Right renal pelvis (tissue), 4 donors: ENCODE results near the gene GALNT7. TPM values are rescaled to one million over a fixed set of nuclear protein-coding genes. Genes with fewer than 3 reads are reported as not detected.

ENCODE experiments used
- DNase-seq, 4 donors: peaks; one replicate each; pipeline ENCODE4 v3.0.0-alpha.2; 2013; ENCODE audit warnings: low read depth in 4 of 4, low spot score in 3 of 4, missing footprints in 1 of 4
- polyA plus RNA-seq, 4 donors: library from polyadenylated mRNA; unstranded; fragments of 120-200 nt; gene quantifications; one replicate each; pipeline ENCODE4 v1.2.1, GENCODE V29; 2013; ENCODE audit not compliant: insufficient read length in 4 of 4

GALNT7 gene
- polyA plus RNA-seq, 4 donors: 35.8 to 40.7 (median 37.2) TPM

- peak; percentile 35 to 48 (median 44) for DNase-seq
Observed at GRCh38 chr4:173257732-173258717, 89.4 kb downstream of the GALNT7 start.

GRCh38 chr4:173258866-173259265, 90.3 kb downstream of the GALNT7 start:
- DNase-seq: no peak

GRCh38 chr4:173259310-173259709, 90.7 kb downstream of the GALNT7 start:
- no peak for DNase-seq

GRCh38 chr4:173261052-173261451, 92.4 kb downstream of the GALNT7 start:
- DNase-seq: no peak

GRCh38 chr4:173262375-173262774, 93.8 kb downstream of the GALNT7 start:
- no peak for DNase-seq

GRCh38 chr4:173264245-173264644, 95.6 kb downstream of the GALNT7 start:
- no peak for DNase-seq

- peak in 1 of 4 donors; percentile 29 for DNase-seq
Observed at GRCh38 chr4:173264684-173265185, 96.1 kb downstream of the GALNT7 start.

GRCh38 chr4:173265751-173266150, 97.1 kb downstream of the GALNT7 start:
- DNase-seq: no peak

GRCh38 chr4:173267711-173268110, 99.1 kb downstream of the GALNT7 start:
- DNase-seq: no peak

GRCh38 chr4:173269280-173269679, 100.7 kb downstream of the GALNT7 start:
- no peak for DNase-seq

GRCh38 chr4:173270312-173271027, 101.9 kb downstream of the GALNT7 start:
- no peak for DNase-seq

GRCh38 chr4:173272314-173272713, 103.7 kb downstream of the GALNT7 start:
- DNase-seq: no peak

- no peak for DNase-seq
Observed at GRCh38 chr4:173272996-173273395, 104.4 kb downstream of the GALNT7 start.

- no peak for DNase-seq
Observed at GRCh38 chr4:173273941-173274340, 105.3 kb downstream of the GALNT7 start.

- no peak for DNase-seq
Observed at GRCh38 chr4:173274744-173275143, 106.1 kb downstream of the GALNT7 start.

- DNase-seq: no peak
Observed at GRCh38 chr4:173275150-173275549, 106.5 kb downstream of the GALNT7 start.

- no peak for DNase-seq
Observed at GRCh38 chr4:173277340-173277739, 108.7 kb downstream of the GALNT7 start.

GRCh38 chr4:173280998-173281397, 112.4 kb downstream of the GALNT7 start:
- DNase-seq: no peak

- no peak for DNase-seq
Observed at GRCh38 chr4:173281406-173282255, 113.0 kb downstream of the GALNT7 start.

GRCh38 chr4:173282256-173282562, 113.6 kb downstream of the GALNT7 start:
- no peak for DNase-seq

GRCh38 chr4:173282626-173283025, 114.0 kb downstream of the GALNT7 start:
- no peak for DNase-seq
